K562 (cell line): ENCODE measurements around the gene CDC42EP3. TPM values are rescaled to one million over a fixed set of nuclear protein-coding genes. Genes with fewer than 3 reads are reported as not detected.
A peak's percentile ranks its signal among the peaks of the same experiment; 100 is the strongest.

ENCODE experiments used
- ASH1L ChIP-seq: fragments of 450-650 bp; IDR thresholded peaks from 2 replicates; pipeline ENCODE4 v1.6.1; 2018; ENCODE audit warnings: borderline replicate concordance, mild to moderate bottlenecking, low read depth; ENCODE audit not compliant: partially characterized antibody
- ATF1 ChIP-seq, 2 experiments: fragments of 450-650 bp in 1 of 2; IDR thresholded peaks; 2 replicates each; pipeline ENCODE4 v1.6.1; 2016; ENCODE audit warnings: missing compliant biosample characterization in 1 of 2, missing genetic modification characterization in 1 of 2
- FOXM1 ChIP-seq, 2 experiments: fragments of 450-650 bp in 1 of 2; sonication (generic) in 1 of 2; formaldehyde crosslinking in 1 of 2; IDR thresholded peaks; 2 replicates each; pipeline versions ENCODE4 v1.6.1 to v1.9.0; 2017 to 2022; ENCODE audit warnings: low read depth in 2 of 2, mild to moderate bottlenecking in 2 of 2, missing genetic modification reagents in 1 of 2, moderate library complexity in 1 of 2
- JUNB ChIP-seq: fragments of 450-650 bp; formaldehyde crosslinking; conservative IDR thresholded peaks from 2 replicates; pipeline ENCODE4 v1.4.0; 2020; ENCODE audit warnings: mild to moderate bottlenecking
- KLF13 ChIP-seq: fragments of 450-650 bp; IDR thresholded peaks from 2 replicates; pipeline ENCODE4 v1.6.1; 2016; ENCODE audit warnings: missing genetic modification characterization, low read depth, mild to moderate bottlenecking, missing compliant biosample characterization, moderate library complexity, borderline replicate concordance
- LEF1 ChIP-seq: fragments of 450-650 bp; IDR thresholded peaks from 2 replicates; pipeline ENCODE4 v1.6.1; 2016; ENCODE audit warnings: mild to moderate bottlenecking
- MAZ ChIP-seq, 2 experiments: fragments of 450-650 bp in 1 of 2; sonication (generic) in 1 of 2; formaldehyde crosslinking; IDR thresholded peaks in 1 of 2; conservative IDR thresholded peaks in 1 of 2; 2 replicates each; pipeline versions ENCODE4 v1.4.0 to v1.5.0; 2020; ENCODE audit warnings: mild to moderate bottlenecking in 1 of 2, missing genetic modification reagents in 1 of 2
- MYNN ChIP-seq, 2 experiments: sonication (generic); formaldehyde crosslinking in 1 of 2; IDR thresholded peaks; 2 replicates each; pipeline versions ENCODE4 v1.5.0 to v1.6.1; 2016 to 2020; ENCODE audit warnings: antibody characterized with exemption in 1 of 2, missing genetic modification reagents in 1 of 2
- NCOA1 ChIP-seq: fragments of 450-650 bp; IDR thresholded peaks from 2 replicates; pipeline ENCODE4 v1.6.1; 2016; ENCODE audit warnings: low read depth
- NR4A1 ChIP-seq, 2 experiments: fragments of 250-450 bp in 1 of 2; fragments of 450-650 bp in 1 of 2; sonication (Bioruptor Pico) in 1 of 2; IDR thresholded peaks; 2 replicates each; pipeline versions ENCODE4 v1.4.0 to v1.6.1; 2016 to 2020; ENCODE audit warnings: mild to moderate bottlenecking in 2 of 2, missing compliant biosample characterization in 1 of 2, missing genetic modification characterization in 1 of 2, moderate library complexity in 1 of 2
- POLR2G ChIP-seq: fragments of 200-400 bp; formaldehyde crosslinking; IDR thresholded peaks from 2 replicates; pipeline ENCODE4 v1.6.1; 2017; ENCODE audit warnings: low read depth, mild to moderate bottlenecking, antibody characterized with exemption, low read length, moderate library complexity
- SMARCA4 ChIP-seq: fragments of 450-650 bp; IDR thresholded peaks from 2 replicates; pipeline ENCODE4 v1.6.1; 2016
- TCF3 ChIP-seq: sonication (generic); formaldehyde crosslinking; IDR thresholded peaks from 2 replicates; pipeline ENCODE4 v1.4.0; 2020; ENCODE audit warnings: mild to moderate bottlenecking, missing genetic modification reagents
- TRIM25 ChIP-seq: fragments of 450-650 bp; IDR thresholded peaks from 2 replicates; pipeline ENCODE4 v1.7.0; 2016; ENCODE audit warnings: borderline replicate concordance
- ZNF444 ChIP-seq: fragments of 250-450 bp; sonication (Bioruptor Pico); IDR thresholded peaks from 2 replicates; pipeline ENCODE4 v1.4.0; 2020; ENCODE audit warnings: mild to moderate bottlenecking, moderate library complexity
- polyA plus RNA-seq, 8 experiments: library from polyadenylated mRNA; depleted of rRNA in 4 of 8; stranded (reverse) in 5 of 8; unstranded in 3 of 8; fragments of >200 nt; fragmentation: Nextera tagmentation in 2 of 8; fragmentation: Illumina TruSeq in 1 of 8; extraction: Ambion mirVana in 2 of 8; extraction: Trizol in 1 of 8; gene quantifications; 2 replicates each; pipeline versions ENCODE4 v1.2.1 to v1.2.3, GENCODE V29; 2011 to 2014; ENCODE audit warnings: inconsistent platforms in 1 of 8, missing spikeins in 1 of 8
- total RNA-seq, 7 experiments: library from RNA; depleted of rRNA in 6 of 7; stranded (reverse); fragments of >200 nt in 6 of 7; fragmentation: Illumina TruSeq in 2 of 7; extraction: Trizol in 2 of 7; gene quantifications; 2 replicates each; pipeline versions ENCODE4 v1.2.1 to v1.2.3, GENCODE V29; 2011 to 2021; ENCODE audit warnings: low replicate concordance in 1 of 7
- TF ChIP-seq, protein P1 (sequence below), 2 experiments: fragments of 450-650 bp; formaldehyde crosslinking in 1 of 2; IDR thresholded peaks; 2 replicates each; pipeline versions ENCODE4 v1.4.0 to v1.6.1; 2014 to 2020; ENCODE audit warnings: mild to moderate bottlenecking in 2 of 2, borderline replicate concordance in 1 of 2, low read depth in 1 of 2

CDC42EP3 gene
- total and polyA plus RNA-seq, 9 of the 15 experiments (the other 6 are each of a cell fraction or from before 2014, with no cell fraction given) = 0.72 to 6.4 (median 2.0) TPM

GRCh38 chr2:37616677-37617005 lies 54.8 kb downstream of the CDC42EP3 start (continued):
- TF ChIP-seq, protein P1, sequence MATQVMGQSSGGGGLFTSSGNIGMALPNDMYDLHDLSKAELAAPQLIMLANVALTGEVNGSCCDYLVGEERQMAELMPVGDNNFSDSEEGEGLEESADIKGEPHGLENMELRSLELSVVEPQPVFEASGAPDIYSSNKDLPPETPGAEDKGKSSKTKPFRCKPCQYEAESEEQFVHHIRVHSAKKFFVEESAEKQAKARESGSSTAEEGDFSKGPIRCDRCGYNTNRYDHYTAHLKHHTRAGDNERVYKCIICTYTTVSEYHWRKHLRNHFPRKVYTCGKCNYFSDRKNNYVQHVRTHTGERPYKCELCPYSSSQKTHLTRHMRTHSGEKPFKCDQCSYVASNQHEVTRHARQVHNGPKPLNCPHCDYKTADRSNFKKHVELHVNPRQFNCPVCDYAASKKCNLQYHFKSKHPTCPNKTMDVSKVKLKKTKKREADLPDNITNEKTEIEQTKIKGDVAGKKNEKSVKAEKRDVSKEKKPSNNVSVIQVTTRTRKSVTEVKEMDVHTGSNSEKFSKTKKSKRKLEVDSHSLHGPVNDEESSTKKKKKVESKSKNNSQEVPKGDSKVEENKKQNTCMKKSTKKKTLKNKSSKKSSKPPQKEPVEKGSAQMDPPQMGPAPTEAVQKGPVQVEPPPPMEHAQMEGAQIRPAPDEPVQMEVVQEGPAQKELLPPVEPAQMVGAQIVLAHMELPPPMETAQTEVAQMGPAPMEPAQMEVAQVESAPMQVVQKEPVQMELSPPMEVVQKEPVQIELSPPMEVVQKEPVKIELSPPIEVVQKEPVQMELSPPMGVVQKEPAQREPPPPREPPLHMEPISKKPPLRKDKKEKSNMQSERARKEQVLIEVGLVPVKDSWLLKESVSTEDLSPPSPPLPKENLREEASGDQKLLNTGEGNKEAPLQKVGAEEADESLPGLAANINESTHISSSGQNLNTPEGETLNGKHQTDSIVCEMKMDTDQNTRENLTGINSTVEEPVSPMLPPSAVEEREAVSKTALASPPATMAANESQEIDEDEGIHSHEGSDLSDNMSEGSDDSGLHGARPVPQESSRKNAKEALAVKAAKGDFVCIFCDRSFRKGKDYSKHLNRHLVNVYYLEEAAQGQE (IDR thresholded peaks at IDR 0.05; ENCODE audit: borderline replicate concordance) = no peak
- TF ChIP-seq, protein P1 (CRISPR knock-in tag; IDR thresholded peaks at IDR 0.05; ENCODE audit: low read depth) = no peak
- TF ChIP-seq ZNF444 = no peak
- peak; percentile 23; the same call in 1 of the 2 replicates for TF ChIP-seq SMARCA4
- no peak for TF ChIP-seq POLR2G
- TF ChIP-seq ASH1L = no peak
- peak; percentile 47; the same call in 1 of the 2 replicates for TF ChIP-seq FOXM1 (IDR thresholded peaks at IDR 0.05; ENCODE audit: low read depth)
- no peak for TF ChIP-seq FOXM1 (CRISPR knock-in tag; IDR thresholded peaks at IDR 0.05; ENCODE audit: low read depth)
- no peak for TF ChIP-seq NCOA1
- no peak for TF ChIP-seq MYNN (IDR thresholded peaks at IDR 0.05)
- TF ChIP-seq MYNN (CRISPR knock-in tag; IDR thresholded peaks at IDR 0.05) = no peak
- peak; percentile 94 for TF ChIP-seq TCF3
- TF ChIP-seq LEF1 = no peak
- TF ChIP-seq ATF1 (CRISPR knock-in tag; IDR thresholded peaks at IDR 0.05) = no peak
- TF ChIP-seq ATF1 (tag; IDR thresholded peaks at IDR 0.05) = no peak
- TF ChIP-seq MAZ (CRISPR knock-in tag; conservative IDR thresholded peaks at IDR 0.05 in 1 of 2, IDR thresholded peaks at IDR 0.05 in 1 of 2) = no peak
- TF ChIP-seq NR4A1 (CRISPR knock-in tag; IDR thresholded peaks at IDR 0.05) = no peak
- no peak for TF ChIP-seq NR4A1 (tag; IDR thresholded peaks at IDR 0.05)
- no peak for TF ChIP-seq JUNB (CRISPR knock-in tag)
- TF ChIP-seq KLF13 (tag) = no peak
- TF ChIP-seq TRIM25 = no peak
